ENCODE data around the gene CRAT. TPM values are rescaled to one million over a fixed set of nuclear protein-coding genes. Genes with fewer than 3 reads are reported as not detected.

CRAT gene
- total and polyA plus RNA-seq, 2 donors from 2014 or later, result 32.3 to 76.8 TPM

DNA sequence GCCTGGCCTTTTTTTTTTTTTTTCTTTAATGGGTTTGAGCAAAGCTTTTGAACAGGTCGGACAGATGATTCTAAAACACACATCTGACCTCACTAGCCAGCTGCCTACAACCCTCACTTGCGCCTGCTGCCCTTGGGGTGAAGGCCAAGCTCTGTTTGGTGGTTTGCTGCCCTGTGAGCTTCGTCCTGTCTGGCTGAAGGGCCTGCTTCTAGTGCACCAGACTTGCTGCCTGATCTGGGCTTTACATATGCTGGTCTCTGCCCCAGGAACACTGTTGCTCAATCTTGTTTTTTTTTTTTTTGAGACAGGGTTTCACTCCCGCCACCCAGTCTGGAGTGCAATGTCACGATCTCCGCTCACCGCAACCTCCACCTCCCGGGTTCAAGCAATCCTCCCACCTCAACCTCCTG is 46.1 kb downstream of the CRAT start:
- no peaks in the 10 kb centered on the region for H3K27me3 ChIP-seq (ENCODE audit: control insufficient read depth, insufficient read depth, low read length)
- intact Hi-C loops (cut with DNase I), result no loop called here
- H3K36me3 ChIP-seq (ENCODE audit: control insufficient read depth in 2 of 3, insufficient read depth in 3 of 3, low read length in 3 of 3), result peaks cover 0 to 28% (median 4%) of the 10 kb centered on the region in 3 donors
- H3K9me3 ChIP-seq (ENCODE audit: control insufficient read depth in 2 of 3, insufficient read depth in 1 of 3, low read length in 3 of 3), result no peaks in the 10 kb centered on the region
- no peaks in the 10 kb centered on the region for H3K4me1 ChIP-seq (ENCODE audit: control insufficient read depth in 2 of 3, insufficient read depth in 2 of 3, low read depth in 1 of 3, low read length in 3 of 3)
- DNase-seq (no peak), FAIRE-seq (no peak)
- no peak overlapping the region for H3K27ac ChIP-seq (ENCODE audit: low read depth in 2 of 2, low read length in 2 of 2)
- TF ChIP-seq, protein P1, sequence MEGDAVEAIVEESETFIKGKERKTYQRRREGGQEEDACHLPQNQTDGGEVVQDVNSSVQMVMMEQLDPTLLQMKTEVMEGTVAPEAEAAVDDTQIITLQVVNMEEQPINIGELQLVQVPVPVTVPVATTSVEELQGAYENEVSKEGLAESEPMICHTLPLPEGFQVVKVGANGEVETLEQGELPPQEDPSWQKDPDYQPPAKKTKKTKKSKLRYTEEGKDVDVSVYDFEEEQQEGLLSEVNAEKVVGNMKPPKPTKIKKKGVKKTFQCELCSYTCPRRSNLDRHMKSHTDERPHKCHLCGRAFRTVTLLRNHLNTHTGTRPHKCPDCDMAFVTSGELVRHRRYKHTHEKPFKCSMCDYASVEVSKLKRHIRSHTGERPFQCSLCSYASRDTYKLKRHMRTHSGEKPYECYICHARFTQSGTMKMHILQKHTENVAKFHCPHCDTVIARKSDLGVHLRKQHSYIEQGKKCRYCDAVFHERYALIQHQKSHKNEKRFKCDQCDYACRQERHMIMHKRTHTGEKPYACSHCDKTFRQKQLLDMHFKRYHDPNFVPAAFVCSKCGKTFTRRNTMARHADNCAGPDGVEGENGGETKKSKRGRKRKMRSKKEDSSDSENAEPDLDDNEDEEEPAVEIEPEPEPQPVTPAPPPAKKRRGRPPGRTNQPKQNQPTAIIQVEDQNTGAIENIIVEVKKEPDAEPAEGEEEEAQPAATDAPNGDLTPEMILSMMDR (IDR thresholded peaks at IDR 0.05; ENCODE audit: borderline replicate concordance, extremely low read depth, insufficient read depth), result no peak
- H3K9ac ChIP-seq (ENCODE audit: low read length in 3 of 3), result no peak overlapping the region
- H3K4me3 ChIP-seq (ENCODE audit: low read length in 3 of 3), result no peak overlapping the region

DNA sequence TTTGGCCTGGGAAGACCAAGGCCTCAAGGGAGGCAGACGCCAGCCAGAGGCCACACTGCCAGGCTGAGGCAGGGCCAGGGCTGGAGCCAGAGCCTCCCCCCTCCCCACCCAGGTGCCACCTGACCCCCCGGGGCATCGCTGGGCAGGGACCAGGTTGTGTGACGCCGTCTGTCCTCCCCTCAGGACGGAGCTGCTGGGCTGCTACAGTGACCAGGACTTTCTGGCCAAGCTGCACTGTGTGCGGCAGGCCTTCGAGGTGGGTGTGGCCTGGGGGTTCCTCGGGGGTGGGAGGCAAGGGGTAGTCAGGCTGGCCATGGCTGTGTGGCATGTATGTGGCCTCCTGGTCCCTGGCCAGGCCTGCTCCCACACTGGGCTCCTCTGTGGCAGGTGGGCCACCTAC is 47.5 kb downstream of the CRAT start:
- intact Hi-C loops (cut with DNase I), result no loop called here
- H3K36me3 ChIP-seq (ENCODE audit: control insufficient read depth in 2 of 3, insufficient read depth in 3 of 3, low read length in 3 of 3), result peaks cover 0 to 29% (median 12%) of the 10 kb centered on the region in 3 donors
- H3K27me3 ChIP-seq (ENCODE audit: control insufficient read depth, insufficient read depth, low read length), result no peaks in the 10 kb centered on the region
- no peak for FAIRE-seq
- no peaks in the 10 kb centered on the region for H3K9me3 ChIP-seq (ENCODE audit: control insufficient read depth in 2 of 3, insufficient read depth in 1 of 3, low read length in 3 of 3)
- no peak overlapping the region for H3K4me3 ChIP-seq (ENCODE audit: low read length in 3 of 3)
- no peak for DNase-seq
- H3K9ac ChIP-seq (ENCODE audit: low read length in 3 of 3), result no peak overlapping the region
- no peak overlapping the region for H3K27ac ChIP-seq (ENCODE audit: low read depth in 2 of 2, low read length in 2 of 2)
- H3K4me1 ChIP-seq (ENCODE audit: control insufficient read depth in 2 of 3, insufficient read depth in 2 of 3, low read depth in 1 of 3, low read length in 3 of 3), result no peaks in the 10 kb centered on the region
- TF ChIP-seq, protein P1 (IDR thresholded peaks at IDR 0.05; ENCODE audit: borderline replicate concordance, extremely low read depth, insufficient read depth), result no peak

DNA sequence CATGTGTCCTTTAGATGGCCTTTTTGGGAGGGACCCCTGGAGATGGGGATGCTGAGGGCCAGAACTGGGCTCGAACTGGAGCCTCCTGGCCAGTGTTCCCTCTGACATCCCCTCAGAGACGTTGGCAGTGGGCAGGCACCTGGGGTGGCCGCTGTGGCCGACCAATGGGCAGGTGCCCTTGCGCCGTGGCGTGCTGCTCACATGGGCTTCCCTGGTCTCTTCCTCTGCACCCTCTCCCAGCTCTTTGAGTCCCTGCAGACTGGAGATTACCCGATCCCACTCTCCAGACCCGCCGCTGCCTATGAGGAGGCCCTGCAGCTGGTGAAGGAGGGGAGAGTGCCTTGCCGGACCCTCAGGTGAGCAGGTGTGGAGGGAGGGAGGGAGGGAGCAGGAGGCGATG is 49.6 kb downstream of the CRAT start:
- intact Hi-C loops (cut with DNase I), result no loop called here
- H3K36me3 ChIP-seq (ENCODE audit: control insufficient read depth in 2 of 3, insufficient read depth in 3 of 3, low read length in 3 of 3), result peaks cover 0 to 19% (median 12%) of the 10 kb centered on the region in 3 donors
- H3K27me3 ChIP-seq (ENCODE audit: control insufficient read depth, insufficient read depth, low read length), result no peaks in the 10 kb centered on the region
- no peak overlapping the region for H3K4me3 ChIP-seq (ENCODE audit: low read length in 3 of 3)
- H3K9me3 ChIP-seq (ENCODE audit: control insufficient read depth in 2 of 3, insufficient read depth in 1 of 3, low read length in 3 of 3), result no peaks in the 10 kb centered on the region
- FAIRE-seq (no peak), DNase-seq (no peak)
- no peaks in the 10 kb centered on the region for H3K4me1 ChIP-seq (ENCODE audit: control insufficient read depth in 2 of 3, insufficient read depth in 2 of 3, low read depth in 1 of 3, low read length in 3 of 3)
- no peak overlapping the region for H3K27ac ChIP-seq (ENCODE audit: low read depth in 2 of 2, low read length in 2 of 2)
- H3K9ac ChIP-seq (ENCODE audit: low read length in 3 of 3), result no peak overlapping the region
- TF ChIP-seq, protein P1 (IDR thresholded peaks at IDR 0.05; ENCODE audit: borderline replicate concordance, extremely low read depth, insufficient read depth), result no peak

Data from kidney (tissue), 14 donors.